ENCODE data around the gene MMS19.

- TF ChIP-seq CTCF (IDR thresholded peaks at IDR 0.05) = no peak
- TF ChIP-seq POLR2A (IDR thresholded peaks at IDR 0.05) = no peak
These were observed 46.6 kb downstream of the MMS19 start for GRCh38 chr10:97451605-97452004.
